ENCODE data around the gene GANAB.
"Not testable (repeated sequence)": the region's sequence is repeated elsewhere in the genome, so short reads cannot be mapped to it uniquely, and the experiment has no call there.

Gene GANAB

DNA sequence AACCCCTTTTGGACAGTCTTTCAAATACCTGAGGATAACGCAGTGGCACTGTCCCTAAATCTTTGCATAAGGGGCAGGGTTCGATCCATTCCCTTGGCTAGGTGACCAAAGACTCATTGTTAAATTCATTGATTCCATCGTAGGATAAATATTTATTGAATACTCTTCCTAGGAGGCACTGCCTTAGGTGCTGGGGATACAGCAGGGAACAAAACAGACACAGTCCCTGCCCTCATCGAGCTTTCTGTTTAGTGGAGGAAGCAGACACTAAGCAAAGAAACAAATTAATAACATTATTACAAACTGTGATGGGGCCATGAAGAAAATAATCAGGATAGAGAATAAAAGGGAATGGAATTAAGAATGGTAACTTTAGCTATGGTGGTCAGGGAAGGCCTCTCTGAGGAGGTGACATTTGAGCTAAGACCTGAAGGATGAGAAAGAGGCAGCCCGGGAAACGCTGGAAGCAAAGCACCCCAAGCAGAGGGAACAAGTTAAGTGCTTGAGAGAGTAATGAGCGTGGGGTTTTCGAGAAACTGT lies 25.3 kb downstream of the GANAB start:
- DNase-seq (ENCODE audit: low read depth) = no peak
- TF ChIP-seq, protein P1, sequence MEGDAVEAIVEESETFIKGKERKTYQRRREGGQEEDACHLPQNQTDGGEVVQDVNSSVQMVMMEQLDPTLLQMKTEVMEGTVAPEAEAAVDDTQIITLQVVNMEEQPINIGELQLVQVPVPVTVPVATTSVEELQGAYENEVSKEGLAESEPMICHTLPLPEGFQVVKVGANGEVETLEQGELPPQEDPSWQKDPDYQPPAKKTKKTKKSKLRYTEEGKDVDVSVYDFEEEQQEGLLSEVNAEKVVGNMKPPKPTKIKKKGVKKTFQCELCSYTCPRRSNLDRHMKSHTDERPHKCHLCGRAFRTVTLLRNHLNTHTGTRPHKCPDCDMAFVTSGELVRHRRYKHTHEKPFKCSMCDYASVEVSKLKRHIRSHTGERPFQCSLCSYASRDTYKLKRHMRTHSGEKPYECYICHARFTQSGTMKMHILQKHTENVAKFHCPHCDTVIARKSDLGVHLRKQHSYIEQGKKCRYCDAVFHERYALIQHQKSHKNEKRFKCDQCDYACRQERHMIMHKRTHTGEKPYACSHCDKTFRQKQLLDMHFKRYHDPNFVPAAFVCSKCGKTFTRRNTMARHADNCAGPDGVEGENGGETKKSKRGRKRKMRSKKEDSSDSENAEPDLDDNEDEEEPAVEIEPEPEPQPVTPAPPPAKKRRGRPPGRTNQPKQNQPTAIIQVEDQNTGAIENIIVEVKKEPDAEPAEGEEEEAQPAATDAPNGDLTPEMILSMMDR (IDR thresholded peaks at IDR 0.05; ENCODE audit: control insufficient read depth, extremely low read depth, insufficient read depth) = no peak
- peak overlapping the region; percentile 74 for H3K4me3 ChIP-seq (ENCODE audit: low read depth, low read length)

DNA sequence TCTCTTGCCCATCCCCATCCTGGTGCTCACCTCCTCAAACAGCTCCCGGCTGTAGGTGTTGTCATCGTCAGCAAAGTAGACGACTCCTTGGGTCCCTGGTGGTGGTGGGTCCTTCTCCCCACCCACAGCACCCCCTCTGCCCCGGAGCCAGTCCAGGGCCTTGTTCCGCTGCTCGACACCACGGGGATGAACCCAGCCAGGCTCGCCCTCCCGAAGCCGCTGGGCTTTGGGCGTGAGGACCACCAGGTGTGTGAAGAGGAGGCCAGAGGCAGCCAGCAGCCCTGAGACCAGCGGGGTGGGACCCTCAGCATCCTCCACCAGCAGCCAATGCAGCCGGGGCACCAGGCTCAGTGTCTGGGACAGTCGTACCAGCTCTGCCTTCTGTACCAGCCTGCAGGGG lies 29.5 kb downstream of the GANAB start:
- not testable (repeated sequence) for H3K4me3 ChIP-seq (ENCODE audit: low read depth, low read length); DNase-seq (ENCODE audit: low read depth)

DNA sequence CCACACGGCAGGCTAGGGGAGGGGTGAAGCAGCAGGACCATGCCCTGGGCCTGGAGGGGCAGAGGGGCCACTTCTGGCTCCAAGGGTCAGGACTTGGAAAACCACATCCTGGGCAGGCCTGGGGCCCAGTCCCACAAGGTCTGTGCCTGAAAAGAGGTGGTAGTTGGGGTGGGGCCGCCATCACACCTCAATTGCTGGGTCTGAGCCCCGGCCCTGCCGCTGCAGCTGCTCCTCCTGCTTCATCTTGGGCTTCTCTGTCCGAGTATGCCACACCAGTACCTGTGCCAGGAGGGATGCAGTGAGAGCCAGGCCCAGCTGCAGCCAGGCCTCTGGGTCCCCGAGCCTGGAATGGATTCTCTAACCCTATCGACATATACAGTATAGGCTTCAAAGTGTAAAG lies 30.9 kb downstream of the GANAB start:
- H3K4me3 ChIP-seq (ENCODE audit: low read depth, low read length) = no peak overlapping the region
- TF ChIP-seq, protein P1 (IDR thresholded peaks at IDR 0.05; ENCODE audit: control insufficient read depth, extremely low read depth, insufficient read depth) = no peak
- no peak for DNase-seq (ENCODE audit: low read depth)

DNA sequence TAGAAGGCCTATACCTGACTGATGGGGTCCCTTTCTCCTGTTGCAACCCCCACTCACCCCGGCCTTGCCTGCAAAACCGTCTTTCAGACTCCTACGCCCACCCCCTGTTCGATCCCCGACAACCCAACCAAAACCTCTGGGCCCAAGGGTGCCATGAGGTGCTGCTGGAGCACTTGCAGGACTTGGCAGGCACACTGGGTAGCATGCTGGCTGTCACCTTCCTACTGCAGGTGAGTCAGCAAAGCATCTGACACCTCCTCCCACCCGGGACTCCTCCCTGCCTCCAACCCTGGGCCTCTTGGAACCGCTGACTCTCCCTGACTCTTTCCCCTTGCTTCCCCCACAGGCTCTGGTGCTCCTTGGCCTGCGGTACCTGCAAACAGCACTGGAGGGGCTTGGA lies 32.1 kb downstream of the GANAB start:
- peak; percentile 40 for DNase-seq (ENCODE audit: low read depth)
- no peak overlapping the region for H3K4me3 ChIP-seq (ENCODE audit: low read depth, low read length)

DNA sequence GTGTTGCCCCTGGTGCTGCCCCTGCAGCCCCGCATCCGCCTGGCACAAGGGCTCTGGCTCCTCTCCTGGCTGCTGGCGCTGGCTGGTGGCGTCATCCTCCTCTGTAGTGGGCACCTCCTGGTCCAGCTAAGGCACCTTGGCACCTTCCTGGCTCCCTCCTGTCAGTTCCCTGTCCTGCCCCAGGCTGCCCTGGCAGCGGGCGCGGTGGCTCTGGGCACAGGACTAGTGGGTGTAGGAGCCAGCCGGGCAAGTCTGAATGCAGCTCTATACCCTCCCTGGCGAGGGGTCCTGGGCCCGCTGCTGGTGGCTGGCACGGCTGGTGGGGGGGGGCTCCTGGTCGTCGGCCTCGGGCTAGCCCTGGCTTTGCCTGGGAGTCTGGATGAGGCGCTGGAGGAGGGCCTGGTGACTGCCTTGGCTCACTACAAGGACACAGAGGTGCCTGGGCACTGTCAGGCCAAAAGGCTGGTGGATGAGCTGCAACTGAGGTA lies 33.1 kb downstream of the GANAB start:
- no peak for DNase-seq (ENCODE audit: low read depth)
- TF ChIP-seq, protein P1 (IDR thresholded peaks at IDR 0.05; ENCODE audit: control insufficient read depth, extremely low read depth, insufficient read depth) = no peak
- H3K4me3 ChIP-seq (ENCODE audit: low read depth, low read length) = peak overlapping the region; percentile 66; the same call in 1 of the 2 replicates

More for the DNA sequence above, 32.1 kb downstream of the GANAB start:
- TF ChIP-seq, protein P1 (IDR thresholded peaks at IDR 0.05; ENCODE audit: control insufficient read depth, extremely low read depth, insufficient read depth) = no peak

DNA sequence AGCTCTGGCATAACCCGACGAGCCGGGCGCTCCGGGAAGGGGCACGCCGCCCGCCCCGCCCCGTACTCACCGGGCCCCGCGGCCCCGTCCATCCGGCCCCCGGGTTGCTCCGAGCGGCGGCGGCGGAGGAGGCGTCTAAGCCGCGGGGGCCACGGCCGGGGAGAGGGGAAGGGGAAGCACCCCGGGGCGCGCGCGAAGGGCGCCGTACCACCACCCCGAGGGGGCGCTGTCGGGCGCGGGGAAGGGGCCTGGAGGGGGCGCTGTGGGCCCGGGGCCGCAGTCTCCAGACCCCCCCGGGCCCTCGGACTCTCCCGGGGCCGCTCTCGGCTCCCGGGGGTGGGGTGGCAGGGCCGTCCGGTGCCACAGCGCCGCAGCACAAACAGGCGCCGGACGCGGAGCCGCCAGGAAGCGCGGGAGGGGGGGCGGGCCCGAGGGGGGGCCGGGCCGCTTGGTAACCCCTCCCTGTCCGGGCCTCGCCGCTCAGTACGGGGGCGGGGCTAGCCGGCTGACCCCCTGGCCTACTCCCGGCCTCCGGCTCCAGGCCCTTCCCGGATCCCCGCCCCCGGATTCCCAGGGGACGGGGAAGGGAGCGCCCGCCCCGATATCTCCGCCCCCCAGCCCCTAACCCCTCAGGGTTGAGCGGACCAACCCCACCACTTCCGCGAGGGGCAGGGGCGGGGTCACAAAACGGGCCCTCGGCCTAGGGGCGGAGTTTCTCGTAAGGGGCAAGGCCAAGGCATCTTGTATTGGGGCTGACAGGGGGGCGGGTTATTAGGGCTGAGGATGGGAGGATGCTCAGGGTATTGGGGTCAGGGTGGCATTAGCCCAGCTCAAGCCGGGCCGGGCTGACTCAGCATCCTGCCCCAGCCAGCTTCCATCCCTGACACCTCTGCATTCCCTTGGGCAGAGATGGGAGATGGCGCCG lies 33.8 kb downstream of the GANAB start, which contains the start of the genes EML3 and ROM1:
EML3 (minus strand) TSS at position 410 of the 925 bp plus-strand sequence; CDS start at position 92, 318 bp downstream.
ROM1 (plus strand) TSS at position 892 of the 925 bp plus-strand sequence; CDS start at position 917, 25 bp downstream.
- TF ChIP-seq, protein P1 (IDR thresholded peaks at IDR 0.05; ENCODE audit: control insufficient read depth, extremely low read depth, insufficient read depth) = peak; percentile 86
- H3K4me3 ChIP-seq (ENCODE audit: low read depth, low read length) = peak within 1 kb of the TSS; percentile 66
- DNase-seq (ENCODE audit: low read depth) = no peak

DNA sequence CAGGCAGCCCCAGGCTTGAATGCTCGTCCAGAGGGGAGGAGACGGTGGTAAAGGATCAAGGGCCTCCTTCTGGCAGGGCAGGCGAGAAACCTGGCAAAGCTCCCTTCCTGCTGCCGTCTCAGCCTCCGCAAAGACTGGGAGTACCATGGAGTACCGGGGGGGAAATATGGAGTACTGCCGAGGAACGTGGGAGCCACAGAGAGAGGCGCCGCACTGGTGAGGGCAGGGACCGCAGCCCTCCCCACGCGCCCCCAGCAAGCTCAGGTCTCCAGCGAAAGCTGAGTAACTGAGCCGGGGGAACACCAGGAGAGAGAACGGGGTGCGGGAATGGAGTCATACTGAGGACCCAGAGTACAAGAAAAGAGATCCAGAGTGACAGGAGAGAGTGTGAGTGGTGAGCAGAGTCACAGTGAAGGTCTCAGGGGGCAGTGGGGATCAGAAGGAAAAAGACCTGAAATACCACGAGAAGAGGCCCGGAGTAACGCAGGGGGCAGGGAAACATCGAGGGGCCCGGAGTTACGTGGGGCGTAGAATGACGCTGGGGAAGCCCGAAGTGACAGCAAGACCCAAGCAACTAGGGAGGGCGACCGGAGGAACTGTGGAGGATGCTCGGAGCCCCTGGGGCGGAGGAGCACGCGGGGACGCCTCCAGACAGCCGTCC lies 34.6 kb downstream of the GANAB start:
- peak overlapping the region; percentile 66 for H3K4me3 ChIP-seq (ENCODE audit: low read depth, low read length)
- TF ChIP-seq, protein P1 (IDR thresholded peaks at IDR 0.05; ENCODE audit: control insufficient read depth, extremely low read depth, insufficient read depth) = no peak
- DNase-seq (ENCODE audit: low read depth) = no peak
